IMR-90 (cell line): ENCODE results near the gene HSF2BP. TPM values are rescaled to one million over a fixed set of nuclear protein-coding genes. Genes with fewer than 3 reads are reported as not detected.

Source experiments
- ATAC-seq: fragments of 200-7000 bp; cut with Tn5 transposase; 2 replicates; pipeline ENCODE4 v1.9.1; 2020; ENCODE audit warnings: low read depth, mild to moderate bottlenecking, moderate library complexity
- BruUV-seq: library from RNA; stranded (reverse); fragments of 400-500 nt; replicated peaks from 2 replicates; lab custom pipeline; 2021; lab: Mats Ljungman, UMichigan
- CTCF ChIA-PET: fragments of 300-600 bp; formaldehyde crosslinking; extraction: SDS; loops from one replicate; lab custom pipeline; 2021; ENCODE audit warnings: antibody characterized with exemption; lab: Yijun Ruan, JAX
- POLR2A ChIA-PET: fragments of 300-600 bp; sonication (Branson Sonifier 250); formaldehyde crosslinking; loops from one replicate; lab custom pipeline; 2022; ENCODE audit warnings: antibody characterized with exemption; ENCODE audit not compliant: unreplicated experiment; lab: Charles Lee
- DNase-seq: peaks from one replicate; pipeline ENCODE4 v3.0.0; 2013
- H2AFZ ChIP-seq: replicated peaks from 2 replicates; pipeline ENCODE3; 2013; ENCODE audit warnings: low read length, mild to moderate bottlenecking; ENCODE audit not compliant: poor library complexity
- H2AK5ac ChIP-seq: 2 replicates; pipeline ENCODE4 v1.6.1; 2013; ENCODE audit warnings: low read depth, low read length, inconsistent platforms
- H2AK9ac ChIP-seq: replicated peaks from 2 replicates; pipeline ENCODE3; 2013; ENCODE audit warnings: mild to moderate bottlenecking, low read depth, low read length, moderate library complexity; ENCODE audit not compliant: poor library complexity
- H2BK120ac ChIP-seq: 2 replicates; pipeline ENCODE4 v1.6.1; 2013; ENCODE audit warnings: low read depth, low read length, inconsistent platforms
- H2BK15ac ChIP-seq: 3 replicates; pipeline ENCODE4 v1.6.1; 2013; ENCODE audit warnings: low read depth, low read length, inconsistent platforms
- H2BK20ac ChIP-seq: 2 replicates; pipeline ENCODE4 v1.6.1; 2013; ENCODE audit warnings: low read depth, mild to moderate bottlenecking, inconsistent platforms, low read length, moderate library complexity
- H2BK5ac ChIP-seq: 2 replicates; pipeline ENCODE4 v1.6.1; 2013; ENCODE audit warnings: mild to moderate bottlenecking, low read depth, low read length, inconsistent platforms; ENCODE audit not compliant: poor library complexity, severe bottlenecking
- H3K14ac ChIP-seq: replicated peaks from 2 replicates; pipeline ENCODE4 v1.6.1; 2013; ENCODE audit warnings: low read depth, low read length, inconsistent platforms
- H3K18ac ChIP-seq: 2 replicates; pipeline ENCODE4 v1.6.1; 2013; ENCODE audit warnings: low read depth, low read length, control low read depth
- H3K23ac ChIP-seq: 2 replicates; pipeline ENCODE4 v1.6.1; 2013; ENCODE audit warnings: low read depth, low read length, inconsistent platforms
- H3K27ac ChIP-seq: 2 replicates; pipeline ENCODE4 v1.5.1; 2013; ENCODE audit warnings: mild to moderate bottlenecking, control low read depth, low read length; ENCODE audit not compliant: insufficient read depth
- H3K27me3 ChIP-seq: 2 replicates; pipeline ENCODE4 v1.6.1; 2013; ENCODE audit warnings: low read length; ENCODE audit not compliant: control insufficient read depth, insufficient read depth
- H3K36me3 ChIP-seq: 2 replicates; pipeline ENCODE4 v1.6.1; 2013; ENCODE audit warnings: low read length, mixed read lengths; ENCODE audit not compliant: control insufficient read depth, insufficient read depth
- H3K4ac ChIP-seq: 2 replicates; pipeline ENCODE4 v1.6.1; 2013; ENCODE audit warnings: low read depth, low read length, inconsistent platforms
- H3K4me1 ChIP-seq: 2 replicates; pipeline ENCODE4 v1.6.1; 2013; ENCODE audit warnings: low read length, mixed read lengths; ENCODE audit not compliant: control insufficient read depth, insufficient read depth
- H3K4me2 ChIP-seq: 2 replicates; pipeline ENCODE4 v1.6.1; 2013; ENCODE audit warnings: low read depth, mild to moderate bottlenecking, control low read depth, low read length, moderate library complexity
- H3K4me3 ChIP-seq: 2 replicates; pipeline ENCODE4 v1.5.1; 2013; ENCODE audit warnings: low read depth, mild to moderate bottlenecking, control low read depth, low read length, moderate library complexity; ENCODE audit not compliant: insufficient read depth
- H3K56ac ChIP-seq: 2 replicates; pipeline ENCODE4 v1.6.1; 2013; ENCODE audit warnings: low read length, inconsistent platforms; ENCODE audit not compliant: insufficient read depth; ENCODE audit errors: extremely low read depth
- H3K79me1 ChIP-seq, 2 experiments: 2 replicates each; pipeline ENCODE4 v1.6.1; 2013; ENCODE audit warnings: low read length in 2 of 2, inconsistent platforms in 1 of 2, low read depth in 1 of 2
- H3K9ac ChIP-seq: 2 replicates; pipeline ENCODE4 v1.6.1; 2013; ENCODE audit warnings: low read depth, low read length, control low read depth
- H3K9me1 ChIP-seq: 2 replicates; pipeline ENCODE4 v1.6.1; 2013; ENCODE audit warnings: low read length, inconsistent platforms; ENCODE audit not compliant: insufficient read depth
- H3K9me3 ChIP-seq: 2 replicates; pipeline ENCODE4 v1.6.1; 2013; ENCODE audit warnings: low read length; ENCODE audit not compliant: control insufficient read depth, insufficient read depth
- H4K20me1 ChIP-seq: 2 replicates; pipeline ENCODE4 v1.6.1; 2013; ENCODE audit warnings: low read length, inconsistent platforms; ENCODE audit not compliant: insufficient read depth
- H4K5ac ChIP-seq: 2 replicates; pipeline ENCODE4 v1.6.1; 2013; ENCODE audit warnings: mild to moderate bottlenecking, low read depth, low read length, control low read depth
- H4K8ac ChIP-seq, 2 experiments: 2 replicates each; pipeline ENCODE4 v1.6.1; 2013; ENCODE audit warnings: low read depth in 2 of 2, low read length in 2 of 2, control low read depth in 1 of 2, inconsistent platforms in 1 of 2
- H4K91ac ChIP-seq: 2 replicates; pipeline ENCODE4 v1.6.1; 2013; ENCODE audit warnings: low read depth, low read length, inconsistent platforms; ENCODE audit not compliant: insufficient read depth
- CHD1 ChIP-seq: IDR thresholded peaks from 2 replicates; pipeline ENCODE4 v1.6.1; 2012; ENCODE audit warnings: low read depth, low read length, improper control_type of control experiment
- ELK1 ChIP-seq: fragments of 150-350 bp; IDR thresholded peaks from 2 replicates; pipeline ENCODE4 v1.6.1; 2016; ENCODE audit warnings: low read depth, mild to moderate bottlenecking, low read length, moderate library complexity, borderline replicate concordance
- NFE2L2 ChIP-seq: fragments of 150-350 bp; IDR thresholded peaks from 2 replicates; pipeline ENCODE4 v1.6.1; 2016; ENCODE audit warnings: low read depth, mild to moderate bottlenecking, low read length
- RAD21 ChIP-seq: IDR thresholded peaks from 2 replicates; pipeline ENCODE4 v1.6.1; 2012; ENCODE audit warnings: low read length, improper control_type of control experiment
- RCOR1 ChIP-seq: IDR thresholded peaks from 2 replicates; pipeline ENCODE4 v1.6.1; 2012; ENCODE audit warnings: mild to moderate bottlenecking, low read length, improper control_type of control experiment; ENCODE audit not compliant: insufficient replicate concordance
- RFX5 ChIP-seq: IDR thresholded peaks from 2 replicates; pipeline ENCODE4 v1.8.0; 2012; ENCODE audit warnings: low read depth, mild to moderate bottlenecking, low read length, moderate library complexity
- SMC3 ChIP-seq: fragments of 150-350 bp; IDR thresholded peaks from 2 replicates; pipeline ENCODE4 v1.6.1; 2016; ENCODE audit warnings: low read depth, mild to moderate bottlenecking, antibody characterized with exemption, low read length, moderate library complexity
- WGBS, 2 experiments: methylation state at CpG; one replicate each; pipeline versions ENCODE4 v1.1.5 to v1.1.7; 2013; ENCODE audit warnings: missing lambda C conversion rate in 2 of 2; ENCODE audit not compliant: insufficient read length in 1 of 2; ENCODE audit errors: extremely low coverage in 2 of 2; 5-methylcytosine and 5-hydroxymethylcytosine counted together
- dilution Hi-C: fragments of 300-500 bp; cut with HindIII; formaldehyde crosslinking; loops from one replicate; pipeline ENCODE4 v1.14.3; 2018; ENCODE audit warnings: low sequenced_read_pairs; ENCODE audit not compliant: unreplicated experiment
- in situ Hi-C: fragments of 300-500 bp; cut with MboI; formaldehyde crosslinking; loops from 3 replicates; pipeline ENCODE4 v1.14.3; 2019; ENCODE audit warnings: low sequenced_read_pairs, inconsistent platforms, mixed read lengths
- intact Hi-C: fragments of 100-400 bp; cut with micrococcal nuclease; formaldehyde crosslinking; loops from 2 replicates; pipeline ENCODE4 v1.10.0; 2022
- polyA plus RNA-seq, 3 experiments: library from polyadenylated mRNA; depleted of rRNA; stranded (reverse); fragments of >200 nt; gene quantifications; 2 replicates each; pipeline ENCODE4 v1.2.3, GENCODE V29; 2012; ENCODE audit warnings: low replicate concordance in 1 of 3
- total RNA-seq: library from RNA; depleted of rRNA; stranded (reverse); fragments of >200 nt; gene quantifications from 2 replicates; pipeline ENCODE4 v1.2.3, GENCODE V29; 2012
- TF ChIP-seq, protein P1 (sequence below): conservative IDR thresholded peaks from 2 replicates; pipeline ENCODE4 v1.5.1; 2012; ENCODE audit warnings: mild to moderate bottlenecking, low read depth, low read length, improper control_type of control experiment

Gene HSF2BP
- total and polyA plus RNA-seq, 2 of the 4 experiments (the other 2 are of a cell fraction) = 0.87 to 0.90 TPM

DNA sequence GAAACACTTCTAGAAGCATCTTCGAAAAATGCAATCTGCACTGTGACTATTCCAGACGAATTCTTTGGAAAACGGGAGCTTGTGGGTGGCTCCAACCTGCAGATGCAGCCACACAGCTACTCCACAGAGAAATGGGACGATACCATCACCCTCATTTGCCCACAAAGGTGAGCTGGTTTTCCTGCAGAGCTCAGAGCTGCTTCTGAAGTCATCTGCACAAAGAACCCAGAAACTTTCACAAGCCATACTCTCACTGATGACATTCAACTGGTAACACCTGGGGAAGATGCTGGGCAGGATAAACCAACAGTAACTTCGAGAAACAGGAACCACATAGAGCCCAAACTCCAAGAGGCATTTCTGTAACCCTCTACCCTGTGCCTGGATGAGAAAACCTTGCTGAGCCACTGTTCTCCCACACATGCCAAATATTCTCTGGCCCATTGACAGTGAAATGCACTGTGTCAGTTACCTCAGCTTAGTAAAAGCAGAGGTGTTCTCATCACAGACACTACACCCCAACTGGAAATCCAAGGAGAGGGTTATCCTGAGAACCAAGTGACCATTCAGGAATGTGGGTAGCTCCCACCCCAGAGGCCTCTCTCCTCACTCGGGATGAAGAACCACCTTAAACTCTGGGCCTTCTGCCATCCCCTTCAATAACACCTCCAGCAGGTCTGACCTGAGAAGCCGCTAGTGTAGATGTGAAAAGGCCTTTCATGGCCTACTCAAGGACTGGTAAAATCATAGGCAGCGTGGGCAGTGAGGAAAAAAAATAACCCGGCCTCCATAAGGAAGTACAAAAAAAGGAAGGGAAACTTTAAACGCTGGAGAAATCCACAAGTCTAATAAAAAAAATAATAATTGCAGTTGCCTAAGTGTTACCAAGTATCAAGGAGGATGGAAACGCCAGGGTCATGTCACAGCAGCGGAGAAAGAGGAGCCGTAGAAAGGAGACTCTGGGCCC is 56.7 kb downstream of the HSF2BP start:
- Histone ChIP-seq H3K18ac (peak overlapping the region; percentile 83), H3K4me1 (peaks cover 38% of the 10 kb centered on the region), H2BK20ac (peak overlapping the region; percentile 81), H3K56ac (peak overlapping the region; percentile 27; the same call in 1 of the 2 replicates), H3K4me3 (no peak overlapping the region), H2BK5ac (peak overlapping the region; percentile 52), H4K91ac (peak overlapping the region; percentile 81), H3K23ac (peak overlapping the region; percentile 76; the same call in 1 of the 2 replicates), H2AK5ac (peak overlapping the region; percentile 99), H4K5ac (peak overlapping the region; percentile 81), H3K14ac (peak overlapping the region; percentile 76), H2BK120ac (peak overlapping the region; percentile 92), H3K4ac (peak overlapping the region; percentile 97), H2AFZ (no peak overlapping the region), H4K8ac (peak overlapping the region; percentile 9 to 41; a peak in 3 of 4 replicates), H4K20me1 (peaks cover 2% of the 10 kb centered on the region; the same call in 1 of the 2 replicates), H2AK9ac (no peak overlapping the region), H2BK15ac (peak overlapping the region; percentile 100; the same call in 2 of the 3 replicates), H3K4me2 (no peak overlapping the region), H3K9me3 (no peaks in the 10 kb centered on the region), H3K9me1 (peaks cover 36% of the 10 kb centered on the region), H3K79me1 (peaks cover 0 to 9% of the 10 kb centered on the region in 2 experiments; a peak in 1 of 4 replicates), H3K27me3 (no peaks in the 10 kb centered on the region), H3K36me3 (no peaks in the 10 kb centered on the region), H3K27ac (no peak overlapping the region), H3K9ac (no peak overlapping the region)
- dilution Hi-C loops (no loop called here), in situ Hi-C loops (no loop called here), intact Hi-C loops (no loop called here)
- TF ChIP-seq RFX5 (no peak), RCOR1 (no peak), ELK1 (no peak), NFE2L2 (no peak), SMC3 (no peak), CHD1 (no peak), RAD21 (no peak)
- TF ChIP-seq, protein P1, sequence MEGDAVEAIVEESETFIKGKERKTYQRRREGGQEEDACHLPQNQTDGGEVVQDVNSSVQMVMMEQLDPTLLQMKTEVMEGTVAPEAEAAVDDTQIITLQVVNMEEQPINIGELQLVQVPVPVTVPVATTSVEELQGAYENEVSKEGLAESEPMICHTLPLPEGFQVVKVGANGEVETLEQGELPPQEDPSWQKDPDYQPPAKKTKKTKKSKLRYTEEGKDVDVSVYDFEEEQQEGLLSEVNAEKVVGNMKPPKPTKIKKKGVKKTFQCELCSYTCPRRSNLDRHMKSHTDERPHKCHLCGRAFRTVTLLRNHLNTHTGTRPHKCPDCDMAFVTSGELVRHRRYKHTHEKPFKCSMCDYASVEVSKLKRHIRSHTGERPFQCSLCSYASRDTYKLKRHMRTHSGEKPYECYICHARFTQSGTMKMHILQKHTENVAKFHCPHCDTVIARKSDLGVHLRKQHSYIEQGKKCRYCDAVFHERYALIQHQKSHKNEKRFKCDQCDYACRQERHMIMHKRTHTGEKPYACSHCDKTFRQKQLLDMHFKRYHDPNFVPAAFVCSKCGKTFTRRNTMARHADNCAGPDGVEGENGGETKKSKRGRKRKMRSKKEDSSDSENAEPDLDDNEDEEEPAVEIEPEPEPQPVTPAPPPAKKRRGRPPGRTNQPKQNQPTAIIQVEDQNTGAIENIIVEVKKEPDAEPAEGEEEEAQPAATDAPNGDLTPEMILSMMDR = no peak
- 83% methylated on average over 2 of the region's 13 CpGs; no CpG with 5 or more reads in 1 of the 2 experiments for WGBS, 2 experiments
- DNase-seq (no peak), ATAC-seq (no peak)
- no TSS peak for BruUV-seq
- ChIA-PET POLR2A (no interaction called here), CTCF (interaction anchor here (0.9 kb wide), 2 partner anchors 9 to 44 kb away, joined by 4 read pairs; no protein-coding TSS in a partner anchor)
